B cell (primary cell): ENCODE data around the gene FBLN5. TPM values are rescaled to one million over a fixed set of nuclear protein-coding genes. Genes with fewer than 3 reads are reported as not detected.

Experiments
- ATAC-seq: fragments of 200-7000 bp; cut with Tn5 transposase; one replicate; pipeline ENCODE4 v1.10.0; 2021; ENCODE audit warnings: low read depth, mild to moderate bottlenecking, moderate number of reproducible peaks, moderate library complexity
- CTCF ChIA-PET: fragments of 350-600 bp; sonication (Branson Sonifier 250); formaldehyde crosslinking; loops from one replicate; lab custom pipeline; 2021; ENCODE audit warnings: antibody characterized with exemption, inconsistent platforms; lab: Charles Lee
- POLR2A ChIA-PET: fragments of 350-600 bp; sonication (Branson Sonifier 250); formaldehyde crosslinking; loops from one replicate; lab custom pipeline; 2021; ENCODE audit warnings: antibody characterized with exemption; lab: Charles Lee
- DNase-seq: peaks from one replicate; pipeline ENCODE4 v3.0.0; 2013
- H2AFZ ChIP-seq: 2 replicates; pipeline ENCODE4 v1.6.1; 2012; ENCODE audit warnings: mild to moderate bottlenecking, low read depth, low read length; ENCODE audit not compliant: insufficient read depth, poor library complexity, severe bottlenecking
- H3K27ac ChIP-seq, 2 donors: 1 replicate in 1 of 2; 2 replicates in 1 of 2; pipeline ENCODE4 v1.5.1; 2012 to 2013; ENCODE audit warnings: low read length in 2 of 2, mild to moderate bottlenecking in 2 of 2, moderate library complexity in 1 of 2
- H3K27me3 ChIP-seq, 4 experiments: fragments of 200-600 bp in 1 of 4; sonication (generic) in 1 of 4; replicated peaks in 1 of 4; 1 replicate in 2 of 4; 2 replicates in 2 of 4; pipeline versions ENCODE4 v1.6.1 to v1.7.0; 2013 to 2016; ENCODE audit warnings: low read length in 3 of 4, mild to moderate bottlenecking in 2 of 4, mixed read lengths in 1 of 4, moderate library complexity in 1 of 4; ENCODE audit not compliant: insufficient read depth in 4 of 4, control insufficient read depth in 3 of 4; ENCODE audit errors: control extremely low read depth in 1 of 4
- H3K36me3 ChIP-seq, 2 experiments: replicated peaks in 1 of 2; 1 replicate in 1 of 2; 2 replicates in 1 of 2; pipeline versions ENCODE4 v1.6.1 to v1.7.1; 2013; ENCODE audit warnings: low read length in 1 of 2; ENCODE audit not compliant: insufficient read depth in 2 of 2, control insufficient read depth in 1 of 2; ENCODE audit errors: control extremely low read depth in 1 of 2, extremely low read depth in 1 of 2
- H3K4me1 ChIP-seq, 2 donors: fragments of 200-600 bp in 1 of 2; sonication (generic) in 1 of 2; 1 replicate in 1 of 2; 2 replicates in 1 of 2; pipeline versions ENCODE4 v1.5.1 to v1.6.1; 2013 to 2017; ENCODE audit warnings: low read length in 2 of 2; ENCODE audit not compliant: control insufficient read depth in 2 of 2, insufficient read depth in 2 of 2
- H3K4me2 ChIP-seq: replicated peaks from 2 replicates; pipeline ENCODE3; 2012; ENCODE audit warnings: mild to moderate bottlenecking, low read depth, low read length; ENCODE audit not compliant: poor library complexity, severe bottlenecking
- H3K4me3 ChIP-seq, 5 experiments: fragments of 200-600 bp in 1 of 5; sonication (generic) in 1 of 5; 1 replicate in 3 of 5; 2 replicates in 2 of 5; pipeline versions ENCODE4 v1.5.1 to v1.7.0; 2011 to 2016; ENCODE audit warnings: low read length in 4 of 5, mild to moderate bottlenecking in 4 of 5, low read depth in 2 of 5, control low read depth in 1 of 5, moderate library complexity in 1 of 5; ENCODE audit not compliant: insufficient read depth in 1 of 5; ENCODE audit errors: control extremely low read depth in 1 of 5, extremely low read depth in 1 of 5
- H3K79me2 ChIP-seq: fragments of 200-600 bp; sonication (generic); one replicate; pipeline ENCODE4 v1.6.0; 2016; ENCODE audit warnings: low read length; ENCODE audit not compliant: control insufficient read depth, insufficient read depth
- H3K9ac ChIP-seq: fragments of 200-600 bp; sonication (generic); 2 replicates; pipeline ENCODE4 v1.6.1; 2017; ENCODE audit warnings: mild to moderate bottlenecking, low read length, moderate library complexity
- H3K9me3 ChIP-seq, 3 donors: one replicate each; pipeline versions ENCODE4 v1.6.1 to v1.7.1; 2013; ENCODE audit warnings: low read length in 2 of 3; ENCODE audit not compliant: control insufficient read depth in 2 of 3, insufficient read depth in 1 of 3; ENCODE audit errors: control extremely low read depth in 1 of 3
- H4K20me1 ChIP-seq: 2 replicates; pipeline ENCODE4 v1.6.0; 2012; ENCODE audit warnings: mild to moderate bottlenecking, low read length; ENCODE audit not compliant: insufficient read depth, control insufficient read depth, poor library complexity, severe bottlenecking
- H3K27ac Mint-ChIP-seq: one replicate; pipeline ENCODE4 v1.8.0; 2021; ENCODE audit warnings: mixed read lengths
- H3K27me3 Mint-ChIP-seq: one replicate; pipeline ENCODE4 v1.8.0; 2021; ENCODE audit warnings: mixed read lengths
- H3K4me1 Mint-ChIP-seq: one replicate; pipeline ENCODE4 v1.8.0; 2021; ENCODE audit warnings: mixed read lengths
- H3K4me3 Mint-ChIP-seq: one replicate; pipeline ENCODE4 v1.8.0; 2021; ENCODE audit warnings: mixed read lengths
- H3K9me3 Mint-ChIP-seq: one replicate; pipeline ENCODE4 v1.8.0; 2022; ENCODE audit warnings: mixed read lengths; ENCODE audit not compliant: insufficient read depth
- CTCF ChIP-seq: fragments of 200-600 bp; IDR thresholded peaks from one replicate; pipeline ENCODE4 v1.8.0; 2022; ENCODE audit warnings: antibody characterized with exemption, mild to moderate bottlenecking
- EZH2 ChIP-seq: IDR thresholded peaks from 2 replicates; pipeline ENCODE4 v1.6.1; 2012; ENCODE audit warnings: borderline replicate concordance, low read depth, mild to moderate bottlenecking, moderate library complexity, low read length; ENCODE audit not compliant: insufficient read depth, poor library complexity, severe bottlenecking
- WGBS: methylation state at CpG from one replicate; pipeline ENCODE4 v1.1.5; 2013; ENCODE audit warnings: missing lambda C conversion rate; ENCODE audit not compliant: insufficient coverage; 5-methylcytosine and 5-hydroxymethylcytosine counted together
- intact Hi-C: fragments of 100-400 bp; cut with micrococcal nuclease; formaldehyde crosslinking; loops from one replicate; pipeline ENCODE4 v1.10.0; 2022
- polyA plus RNA-seq: library from polyadenylated mRNA; depleted of rRNA; stranded (reverse); fragments of >200 nt; gene quantifications from 2 replicates; pipeline ENCODE4 v1.2.3, GENCODE V29; 2012
- total RNA-seq, 2 donors: library from RNA; stranded (reverse); fragments of 120-200 nt in 1 of 2; gene quantifications; 1 replicate in 1 of 2; 2 replicates in 1 of 2; pipeline versions ENCODE4 v1.2.3 to v1.2.4, GENCODE V29; 2013 to 2022

Gene FBLN5
- total and polyA plus RNA-seq, 2 donors (not counting 1 experiment from before 2014, with no cell fraction given), result 0.31 to 0.37 TPM

- H3K27me3 Mint-ChIP-seq, result peaks cover 9% of the 10 kb centered on the region
- Histone ChIP-seq H3K9me3 (no peaks in the 10 kb centered on the region), H3K27me3 (no peaks in the 10 kb centered on the region), H3K36me3 (no peaks in the 10 kb centered on the region), H3K27ac (no peak overlapping the region), H3K4me2 (no peak overlapping the region), H4K20me1 (no peaks in the 10 kb centered on the region), H3K79me2 (no peaks in the 10 kb centered on the region), H3K4me1 (no peaks in the 10 kb centered on the region), H3K9ac (no peak overlapping the region), H3K4me3 (no peak overlapping the region), H2AFZ (no peak overlapping the region)
- H3K4me3 Mint-ChIP-seq, result no peak overlapping the region
- intact Hi-C loops, result no loop called here
- H3K27ac Mint-ChIP-seq, result no peak overlapping the region
- CTCF ChIA-PET, result no interaction called here
- POLR2A ChIA-PET, result no interaction called here
- ATAC-seq (no peak), DNase-seq (no peak)
- H3K4me1 Mint-ChIP-seq, result no peaks in the 10 kb centered on the region
- no peak for TF ChIP-seq EZH2
- TF ChIP-seq CTCF, result no peak
- H3K9me3 Mint-ChIP-seq, result no peaks in the 10 kb centered on the region
- WGBS, result 98% methylated on average over 4 of the region's 5 CpGs
These were observed 19.7 kb downstream of the FBLN5 start for GRCh38 chr14:91927800-91928199.

GRCh38 chr14:91927191-91927590, 20.3 kb downstream of the FBLN5 start:
- Histone ChIP-seq H3K4me1 (no peaks in the 10 kb centered on the region), H3K36me3 (no peaks in the 10 kb centered on the region), H3K27me3 (no peaks in the 10 kb centered on the region), H3K9ac (no peak overlapping the region), H3K79me2 (no peaks in the 10 kb centered on the region), H4K20me1 (no peaks in the 10 kb centered on the region), H3K9me3 (no peaks in the 10 kb centered on the region), H3K4me2 (no peak overlapping the region), H3K4me3 (no peak overlapping the region), H3K27ac (no peak overlapping the region), H2AFZ (no peak overlapping the region)
- no peak overlapping the region for H3K27ac Mint-ChIP-seq
- TF ChIP-seq EZH2 (no peak), CTCF (no peak)
- H3K4me1 Mint-ChIP-seq, result no peaks in the 10 kb centered on the region
- intact Hi-C loops, result no loop called here
- ChIA-PET CTCF (no interaction called here), POLR2A (no interaction called here)
- H3K27me3 Mint-ChIP-seq, result peaks cover 9% of the 10 kb centered on the region
- no peak overlapping the region for H3K4me3 Mint-ChIP-seq
- DNase-seq, result no peak
- no peaks in the 10 kb centered on the region for H3K9me3 Mint-ChIP-seq
- ATAC-seq, result no peak
- WGBS, result no CpG with 5 or more reads among the region's 3 CpGs
